ENCODE measurements around the gene MAP3K8.
A peak's percentile ranks its signal among the peaks of the same experiment; 100 is the strongest.

MAP3K8 gene

DNA sequence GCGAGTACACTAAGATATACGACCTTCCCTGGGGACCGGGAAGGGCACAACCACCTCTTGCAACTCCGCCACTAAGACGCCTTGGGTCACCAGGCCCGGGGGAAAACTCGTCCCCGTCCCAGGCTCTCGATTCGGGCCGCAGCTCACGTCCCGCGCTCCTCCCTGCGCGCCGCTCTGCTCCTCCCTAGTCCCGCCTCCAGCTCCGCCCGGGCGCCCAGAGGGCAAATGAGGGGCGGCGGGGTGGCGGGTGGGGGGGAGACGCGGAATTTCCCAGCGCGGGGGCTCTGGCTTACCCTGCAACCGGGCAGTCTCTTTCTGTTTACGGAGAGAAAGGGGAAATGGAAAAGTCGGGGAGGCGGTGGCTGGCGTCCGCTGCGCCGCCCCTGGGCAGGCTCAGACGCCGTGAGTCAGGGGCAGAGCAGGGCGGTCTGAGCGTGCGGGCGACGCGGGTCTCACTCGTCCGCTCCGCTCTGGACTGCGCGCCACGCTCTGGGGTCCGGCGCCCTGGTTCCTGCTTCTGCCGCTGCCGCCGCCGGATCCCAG, at the start of gene MAP3K8:
TSS of gene MAP3K8 (plus strand) at position 455 of the 543 bp plus-strand sequence. CDS start 4,755 bp downstream, outside the sequence.
- no peak for DNase-seq (ENCODE audit: low read depth)
- TF ChIP-seq, protein P1, sequence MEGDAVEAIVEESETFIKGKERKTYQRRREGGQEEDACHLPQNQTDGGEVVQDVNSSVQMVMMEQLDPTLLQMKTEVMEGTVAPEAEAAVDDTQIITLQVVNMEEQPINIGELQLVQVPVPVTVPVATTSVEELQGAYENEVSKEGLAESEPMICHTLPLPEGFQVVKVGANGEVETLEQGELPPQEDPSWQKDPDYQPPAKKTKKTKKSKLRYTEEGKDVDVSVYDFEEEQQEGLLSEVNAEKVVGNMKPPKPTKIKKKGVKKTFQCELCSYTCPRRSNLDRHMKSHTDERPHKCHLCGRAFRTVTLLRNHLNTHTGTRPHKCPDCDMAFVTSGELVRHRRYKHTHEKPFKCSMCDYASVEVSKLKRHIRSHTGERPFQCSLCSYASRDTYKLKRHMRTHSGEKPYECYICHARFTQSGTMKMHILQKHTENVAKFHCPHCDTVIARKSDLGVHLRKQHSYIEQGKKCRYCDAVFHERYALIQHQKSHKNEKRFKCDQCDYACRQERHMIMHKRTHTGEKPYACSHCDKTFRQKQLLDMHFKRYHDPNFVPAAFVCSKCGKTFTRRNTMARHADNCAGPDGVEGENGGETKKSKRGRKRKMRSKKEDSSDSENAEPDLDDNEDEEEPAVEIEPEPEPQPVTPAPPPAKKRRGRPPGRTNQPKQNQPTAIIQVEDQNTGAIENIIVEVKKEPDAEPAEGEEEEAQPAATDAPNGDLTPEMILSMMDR (IDR thresholded peaks at IDR 0.05; ENCODE audit: control insufficient read depth, insufficient read depth, low read depth, low read length, missing control alignments): no peak
- H3K4me3 ChIP-seq (ENCODE audit: control insufficient read depth, low read depth, low read length): peak within 1 kb of the TSS; percentile 87

DNA sequence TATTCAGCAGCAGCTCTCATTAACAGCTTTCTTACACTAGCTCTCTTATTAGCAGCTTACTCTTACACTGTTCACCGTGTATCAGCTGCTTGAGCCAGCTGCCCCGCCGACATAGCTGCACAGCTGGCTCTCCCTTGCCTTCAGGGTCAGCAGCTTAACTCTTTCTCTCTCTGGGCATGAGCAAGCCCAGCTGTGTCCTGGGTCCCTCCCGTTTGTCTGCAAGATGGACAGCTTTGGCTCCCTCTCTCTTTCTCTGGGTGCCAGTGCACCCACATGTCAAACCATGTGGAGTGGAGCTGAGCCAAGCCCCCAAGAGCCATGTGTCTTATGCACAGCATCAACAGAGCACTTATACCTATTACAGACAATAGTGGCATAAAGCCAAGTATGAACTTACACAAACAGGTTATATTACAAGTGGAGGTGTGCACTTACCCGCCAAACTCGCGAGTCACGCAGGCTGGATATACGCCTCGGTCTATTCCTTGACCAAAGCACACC, 49.2 kb upstream of the MAP3K8 start:
- no peak for DNase-seq (ENCODE audit: low read depth)
- TF ChIP-seq, protein P1 (IDR thresholded peaks at IDR 0.05; ENCODE audit: control insufficient read depth, insufficient read depth, low read depth, low read length, missing control alignments): peak; percentile 58
- H3K4me3 ChIP-seq (ENCODE audit: control insufficient read depth, low read depth, low read length): no peak overlapping the region

DNA sequence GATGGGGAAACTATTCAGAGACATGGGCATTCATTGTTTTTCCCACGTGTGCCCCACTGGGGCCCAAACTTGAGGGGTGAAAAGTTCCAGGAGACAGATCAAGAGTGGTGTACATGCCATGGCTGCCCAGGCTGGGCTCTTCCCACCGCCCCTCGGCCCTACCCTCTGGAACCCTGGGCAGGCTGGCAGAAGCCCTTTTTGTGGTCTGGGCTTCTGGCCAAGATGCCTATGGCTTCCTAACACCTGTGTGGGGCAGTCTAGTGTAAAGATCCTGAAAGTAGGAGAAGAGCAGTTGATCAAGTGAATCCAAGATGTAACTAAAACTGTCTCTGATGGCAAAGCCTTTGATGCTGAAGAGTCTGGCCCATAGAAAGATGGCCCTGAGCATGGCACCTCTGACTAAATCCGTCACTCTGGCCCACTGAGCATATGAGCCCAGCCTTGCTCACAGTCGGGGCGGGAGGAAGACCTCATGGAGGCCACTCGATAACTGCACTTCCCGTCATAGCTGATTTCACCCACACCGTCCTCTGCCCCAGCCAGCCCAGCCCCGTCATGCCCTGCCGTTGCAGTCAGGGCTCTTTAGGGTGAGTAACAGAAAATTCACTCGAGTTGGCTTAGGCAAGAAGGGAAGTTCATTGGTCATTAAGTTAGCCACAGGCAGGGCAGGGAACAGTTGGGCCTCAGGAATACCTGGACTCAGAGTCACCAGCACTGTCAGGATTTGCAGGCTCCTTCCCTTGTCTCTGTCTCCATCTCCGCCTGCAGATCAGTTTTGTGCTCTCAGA, 47.0 kb upstream of the MAP3K8 start:
- DNase-seq (ENCODE audit: low read depth): no peak
- no peak overlapping the region for H3K4me3 ChIP-seq (ENCODE audit: control insufficient read depth, low read depth, low read length)
- TF ChIP-seq, protein P1 (IDR thresholded peaks at IDR 0.05; ENCODE audit: control insufficient read depth, insufficient read depth, low read depth, low read length, missing control alignments): no peak

DNA sequence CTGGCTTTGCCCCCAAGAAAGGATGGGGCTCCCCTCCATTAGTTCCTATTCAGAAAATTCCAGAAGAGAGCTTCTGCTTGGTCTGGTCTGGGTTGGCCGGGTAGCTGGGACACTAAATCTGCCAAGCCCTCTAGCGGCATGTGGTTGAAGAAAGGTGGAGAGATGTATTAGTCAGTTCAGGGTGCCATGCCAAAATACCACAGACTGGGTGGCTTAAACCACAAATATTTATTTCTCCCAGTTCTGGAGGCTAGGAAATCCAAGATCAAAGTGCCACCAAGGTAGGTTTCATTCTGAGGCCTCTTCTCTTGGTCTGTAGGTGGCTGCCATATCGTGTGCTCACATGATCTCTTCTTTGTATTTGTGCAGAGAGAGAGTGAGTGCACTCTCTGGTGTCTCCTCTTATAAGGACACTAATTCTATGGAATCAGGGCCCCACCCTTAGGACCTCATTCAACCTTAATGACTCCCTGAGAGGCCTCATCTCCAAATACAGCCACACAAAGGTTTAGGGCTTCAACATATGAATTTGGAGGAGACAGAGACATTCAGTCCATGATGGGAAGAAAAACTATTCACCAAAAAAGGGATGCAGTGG, 46.2 kb upstream of the MAP3K8 start:
- no peak for DNase-seq (ENCODE audit: low read depth)
- TF ChIP-seq, protein P1 (IDR thresholded peaks at IDR 0.05; ENCODE audit: control insufficient read depth, insufficient read depth, low read depth, low read length, missing control alignments): peak; percentile 38
- no peak overlapping the region for H3K4me3 ChIP-seq (ENCODE audit: control insufficient read depth, low read depth, low read length)

DNA sequence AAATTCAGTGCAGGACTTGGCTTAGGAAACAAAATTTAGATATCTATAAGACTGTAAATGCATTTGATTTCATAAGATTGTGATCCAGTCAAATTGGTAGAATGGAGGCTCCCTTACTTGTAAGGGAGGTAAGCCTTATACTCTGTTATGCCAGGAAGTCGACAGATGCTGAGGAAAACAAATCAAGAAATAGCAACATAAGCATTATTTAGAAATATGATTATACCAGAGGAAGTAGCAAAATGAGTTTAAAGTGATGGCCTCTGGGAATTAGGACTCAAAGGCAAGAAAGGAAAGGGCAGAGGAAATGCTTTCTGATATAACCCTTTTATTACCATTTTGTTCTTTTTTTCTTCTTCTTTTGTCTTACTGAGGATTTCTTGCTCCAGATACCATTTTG, 44.4 kb upstream of the MAP3K8 start:
- no peak for DNase-seq (ENCODE audit: low read depth)
- no peak overlapping the region for H3K4me3 ChIP-seq (ENCODE audit: control insufficient read depth, low read depth, low read length)
- TF ChIP-seq, protein P1 (IDR thresholded peaks at IDR 0.05; ENCODE audit: control insufficient read depth, insufficient read depth, low read depth, low read length, missing control alignments): no peak

DNA sequence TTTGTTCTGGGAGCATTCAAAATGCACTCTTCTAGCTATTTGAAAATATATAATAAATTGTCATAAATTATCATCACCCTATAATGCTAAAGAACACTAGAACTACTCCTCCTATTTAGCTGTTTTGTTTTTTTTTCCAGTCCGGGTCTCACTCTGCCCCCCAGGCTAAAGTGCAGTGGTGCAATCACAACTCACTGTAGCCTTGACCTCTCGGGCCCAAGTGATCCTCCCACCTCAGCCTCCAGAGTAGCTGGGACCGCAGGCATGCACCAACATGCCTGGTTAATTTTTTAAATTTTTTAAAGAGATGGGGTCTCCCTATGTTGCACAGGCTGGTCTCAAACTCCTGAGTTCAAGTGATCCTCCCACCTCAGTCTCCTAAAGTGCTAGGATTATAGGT, 43.8 kb upstream of the MAP3K8 start:
- TF ChIP-seq, protein P1 (IDR thresholded peaks at IDR 0.05; ENCODE audit: control insufficient read depth, insufficient read depth, low read depth, low read length, missing control alignments): no peak
- H3K4me3 ChIP-seq (ENCODE audit: control insufficient read depth, low read depth, low read length): no peak overlapping the region
- no peak for DNase-seq (ENCODE audit: low read depth)
